Testis (tissue), 2 donors: ENCODE data around the gene POFUT1.

ENCODE experiments used
- CTCF ChIP-seq, 3 experiments: fragments of 450-650 bp in 2 of 3; fragments of 200-600 bp in 1 of 3; sonication (generic) in 1 of 3; IDR thresholded peaks; one replicate each; pipeline ENCODE4 v1.5.1; 2016 to 2019; ENCODE audit warnings: antibody characterized with exemption in 3 of 3, mild to moderate bottlenecking in 2 of 3, moderate library complexity in 1 of 3
- POLR2A ChIP-seq: fragments of 450-650 bp; IDR thresholded peaks from one replicate; pipeline ENCODE4 v1.6.1; 2017; ENCODE audit warnings: antibody characterized with exemption, mild to moderate bottlenecking, moderate library complexity

GRCh38 chr20:32236048-32236533 lies 28.4 kb downstream of the POFUT1 start:
- TF ChIP-seq CTCF (IDR thresholded peaks at IDR 0.05) (no peak), POLR2A (no peak)
